ENCODE results near the gene KMT2D. TPM values are rescaled to one million over a fixed set of nuclear protein-coding genes. Genes with fewer than 3 reads are reported as not detected.

The KMT2D gene
- total RNA-seq, 1 experiment from 2014 or later: 10.7 TPM

GRCh38 chr12:49027846-49028555, 32.6 kb downstream of the KMT2D start:
- in situ Hi-C loops (cut with HindIII; ENCODE audit: low pct_unique_long_range_greater_than_20kb, low sequenced_read_pairs): no loop called here
- DNase-seq (ENCODE audit: low read depth): no peak

- in situ Hi-C loops (cut with HindIII; ENCODE audit: low pct_unique_long_range_greater_than_20kb, low sequenced_read_pairs): no loop called here
- no peak for DNase-seq (ENCODE audit: low read depth)
These were observed 33.7 kb downstream of the KMT2D start for GRCh38 chr12:49026678-49027480.

GRCh38 chr12:49026101-49026500, 34.5 kb downstream of the KMT2D start:
- DNase-seq (ENCODE audit: low read depth): no peak
- in situ Hi-C loops (cut with HindIII; ENCODE audit: low pct_unique_long_range_greater_than_20kb, low sequenced_read_pairs): no loop called here

GRCh38 chr12:49025463-49025862, 35.1 kb downstream of the KMT2D start:
- no peak for DNase-seq (ENCODE audit: low read depth)
- in situ Hi-C loops (cut with HindIII; ENCODE audit: low pct_unique_long_range_greater_than_20kb, low sequenced_read_pairs): no loop called here

- in situ Hi-C loops (cut with HindIII; ENCODE audit: low pct_unique_long_range_greater_than_20kb, low sequenced_read_pairs): no loop called here
- no peak for DNase-seq (ENCODE audit: low read depth)
These were observed 36.1 kb downstream of the KMT2D start for GRCh38 chr12:49024543-49024942.

GRCh38 chr12:49023812-49024211, 36.8 kb downstream of the KMT2D start:
- DNase-seq (ENCODE audit: low read depth): no peak
- in situ Hi-C loops (cut with HindIII; ENCODE audit: low pct_unique_long_range_greater_than_20kb, low sequenced_read_pairs): no loop called here

GRCh38 chr12:49022558-49023178, 37.9 kb downstream of the KMT2D start:
- in situ Hi-C loops (cut with HindIII; ENCODE audit: low pct_unique_long_range_greater_than_20kb, low sequenced_read_pairs): no loop called here
- DNase-seq (ENCODE audit: low read depth): no peak

- no peak for DNase-seq (ENCODE audit: low read depth)
- in situ Hi-C loops (cut with HindIII; ENCODE audit: low pct_unique_long_range_greater_than_20kb, low sequenced_read_pairs): no loop called here
These were observed 39.2 kb downstream of the KMT2D start for GRCh38 chr12:49021292-49021915.

- in situ Hi-C loops (cut with HindIII; ENCODE audit: low pct_unique_long_range_greater_than_20kb, low sequenced_read_pairs): no loop called here
- no peak for DNase-seq (ENCODE audit: low read depth)
These were observed 40.2 kb downstream of the KMT2D start for GRCh38 chr12:49020441-49020840.

GRCh38 chr12:49019443-49020324, 40.9 kb downstream of the KMT2D start:
- DNase-seq (ENCODE audit: low read depth): peak; percentile 18
- in situ Hi-C loops (cut with HindIII; ENCODE audit: low pct_unique_long_range_greater_than_20kb, low sequenced_read_pairs): no loop called here

- DNase-seq (ENCODE audit: low read depth): no peak
- in situ Hi-C loops (cut with HindIII; ENCODE audit: low pct_unique_long_range_greater_than_20kb, low sequenced_read_pairs): no loop called here
These were observed 41.5 kb downstream of the KMT2D start for GRCh38 chr12:49019120-49019430.

GRCh38 chr12:49018261-49019119, 42.1 kb downstream of the KMT2D start, which contains the start of gene PRKAG1:
Gene PRKAG1 (minus strand): TSS chr12:49018776. CDS start chr12:49018740, 36 bp downstream.
- in situ Hi-C loops (cut with HindIII; ENCODE audit: low pct_unique_long_range_greater_than_20kb, low sequenced_read_pairs): no loop called here
- DNase-seq (ENCODE audit: low read depth): peak; percentile 97

GRCh38 chr12:49017891-49018260, 42.7 kb downstream of the KMT2D start:
- in situ Hi-C loops (cut with HindIII; ENCODE audit: low pct_unique_long_range_greater_than_20kb, low sequenced_read_pairs): no loop called here
- no peak for DNase-seq (ENCODE audit: low read depth)

GRCh38 chr12:49015196-49015595, 45.4 kb downstream of the KMT2D start:
- no peak for DNase-seq (ENCODE audit: low read depth)
- in situ Hi-C loops (cut with HindIII; ENCODE audit: low pct_unique_long_range_greater_than_20kb, low sequenced_read_pairs): no loop called here

GRCh38 chr12:49014547-49014946, 46.0 kb downstream of the KMT2D start:
- in situ Hi-C loops (cut with HindIII; ENCODE audit: low pct_unique_long_range_greater_than_20kb, low sequenced_read_pairs): no loop called here
- no peak for DNase-seq (ENCODE audit: low read depth)

GRCh38 chr12:49013428-49013827, 47.2 kb downstream of the KMT2D start:
- no peak for DNase-seq (ENCODE audit: low read depth)
- in situ Hi-C loops (cut with HindIII; ENCODE audit: low pct_unique_long_range_greater_than_20kb, low sequenced_read_pairs): no loop called here

- DNase-seq (ENCODE audit: low read depth): no peak
- in situ Hi-C loops (cut with HindIII; ENCODE audit: low pct_unique_long_range_greater_than_20kb, low sequenced_read_pairs): no loop called here
These were observed 47.9 kb downstream of the KMT2D start for GRCh38 chr12:49012739-49013138.
